ENCODE data around the gene TXN2. TPM values are rescaled to one million over a fixed set of nuclear protein-coding genes. Genes with fewer than 3 reads are reported as not detected.

TXN2 gene
- total RNA-seq, 1 donor = 10.9 TPM

- Histone ChIP-seq H3K9me3 (ENCODE audit: low read depth, low read length) (no peaks in the 10 kb centered on the region), H3K27me3 (ENCODE audit: insufficient read depth, low read length) (no peaks in the 10 kb centered on the region), H3K4me3 (ENCODE audit: low read length) (no peak overlapping the region), H3K4me1 (ENCODE audit: insufficient read depth, low read length) (peaks cover 47% of the 10 kb centered on the region)
Observed at GRCh38 chr22:36467946-36468345, 13.5 kb downstream of the TXN2 start.

- Histone ChIP-seq H3K4me1 (ENCODE audit: insufficient read depth, low read length) (peaks cover 47% of the 10 kb centered on the region), H3K4me3 (ENCODE audit: low read length) (no peak overlapping the region), H3K27me3 (ENCODE audit: insufficient read depth, low read length) (no peaks in the 10 kb centered on the region), H3K9me3 (ENCODE audit: low read depth, low read length) (no peaks in the 10 kb centered on the region)
Observed at GRCh38 chr22:36467042-36467810, 14.2 kb downstream of the TXN2 start.

- no peaks in the 10 kb centered on the region for H3K9me3 ChIP-seq (ENCODE audit: low read depth, low read length)
- H3K27me3 ChIP-seq (ENCODE audit: insufficient read depth, low read length) = no peaks in the 10 kb centered on the region
- no peak overlapping the region for H3K4me3 ChIP-seq (ENCODE audit: low read length)
- H3K4me1 ChIP-seq (ENCODE audit: insufficient read depth, low read length) = peaks cover 47% of the 10 kb centered on the region
Observed at GRCh38 chr22:36466258-36466657, 15.2 kb downstream of the TXN2 start.

- no peaks in the 10 kb centered on the region for H3K27me3 ChIP-seq (ENCODE audit: insufficient read depth, low read length)
- H3K4me1 ChIP-seq (ENCODE audit: insufficient read depth, low read length) = peaks cover 46% of the 10 kb centered on the region
- H3K4me3 ChIP-seq (ENCODE audit: low read length) = no peak overlapping the region
- H3K9me3 ChIP-seq (ENCODE audit: low read depth, low read length) = no peaks in the 10 kb centered on the region
Observed at GRCh38 chr22:36465232-36466021, 16.0 kb downstream of the TXN2 start.

- H3K27me3 ChIP-seq (ENCODE audit: insufficient read depth, low read length) = no peaks in the 10 kb centered on the region
- H3K4me3 ChIP-seq (ENCODE audit: low read length) = no peak overlapping the region
- no peaks in the 10 kb centered on the region for H3K9me3 ChIP-seq (ENCODE audit: low read depth, low read length)
- H3K4me1 ChIP-seq (ENCODE audit: insufficient read depth, low read length) = peaks cover 39% of the 10 kb centered on the region
Observed at GRCh38 chr22:36464715-36465231, 16.7 kb downstream of the TXN2 start.

GRCh38 chr22:36463783-36464184 is 17.7 kb downstream of the TXN2 start:
- Histone ChIP-seq H3K27me3 (ENCODE audit: insufficient read depth, low read length) (no peaks in the 10 kb centered on the region), H3K4me3 (ENCODE audit: low read length) (no peak overlapping the region), H3K4me1 (ENCODE audit: insufficient read depth, low read length) (peaks cover 33% of the 10 kb centered on the region), H3K9me3 (ENCODE audit: low read depth, low read length) (no peaks in the 10 kb centered on the region)

GRCh38 chr22:36461665-36462649 is 19.5 kb downstream of the TXN2 start:
- H3K4me3 ChIP-seq (ENCODE audit: low read length) = no peak overlapping the region
- peaks cover 17% of the 10 kb centered on the region for H3K4me1 ChIP-seq (ENCODE audit: insufficient read depth, low read length)
- H3K27me3 ChIP-seq (ENCODE audit: insufficient read depth, low read length) = no peaks in the 10 kb centered on the region
- no peaks in the 10 kb centered on the region for H3K9me3 ChIP-seq (ENCODE audit: low read depth, low read length)

- Histone ChIP-seq H3K4me1 (ENCODE audit: insufficient read depth, low read length) (peaks cover 18% of the 10 kb centered on the region), H3K27me3 (ENCODE audit: insufficient read depth, low read length) (no peaks in the 10 kb centered on the region), H3K4me3 (ENCODE audit: low read length) (no peak overlapping the region), H3K9me3 (ENCODE audit: low read depth, low read length) (no peaks in the 10 kb centered on the region)
Observed at GRCh38 chr22:36460202-36460601, 21.2 kb downstream of the TXN2 start.

- no peaks in the 10 kb centered on the region for H3K9me3 ChIP-seq (ENCODE audit: low read depth, low read length)
- H3K4me1 ChIP-seq (ENCODE audit: insufficient read depth, low read length) = peaks cover 42% of the 10 kb centered on the region
- no peak overlapping the region for H3K4me3 ChIP-seq (ENCODE audit: low read length)
- no peaks in the 10 kb centered on the region for H3K27me3 ChIP-seq (ENCODE audit: insufficient read depth, low read length)
Observed at GRCh38 chr22:36457688-36458450, 23.6 kb downstream of the TXN2 start.

GRCh38 chr22:36456464-36456845 is 25.0 kb downstream of the TXN2 start:
- H3K4me1 ChIP-seq (ENCODE audit: insufficient read depth, low read length) = peaks cover 55% of the 10 kb centered on the region

GRCh38 chr22:36455571-36456463 is 25.6 kb downstream of the TXN2 start:
- H3K4me3 ChIP-seq (ENCODE audit: low read length) = peak overlapping the region; percentile 13
- peaks cover 62% of the 10 kb centered on the region for H3K4me1 ChIP-seq (ENCODE audit: insufficient read depth, low read length)

More at GRCh38 chr22:36456464-36456845, 25.0 kb downstream of the TXN2 start:
- Histone ChIP-seq H3K4me3 (ENCODE audit: low read length) (no peak overlapping the region), H3K9me3 (ENCODE audit: low read depth, low read length) (no peaks in the 10 kb centered on the region), H3K27me3 (ENCODE audit: insufficient read depth, low read length) (no peaks in the 10 kb centered on the region)

GRCh38 chr22:36454916-36455570 is 26.4 kb downstream of the TXN2 start:
- H3K4me1 ChIP-seq (ENCODE audit: insufficient read depth, low read length) = peaks cover 69% of the 10 kb centered on the region
- H3K4me3 ChIP-seq (ENCODE audit: low read length) = peak overlapping the region; percentile 53
- no peaks in the 10 kb centered on the region for H3K9me3 ChIP-seq (ENCODE audit: low read depth, low read length)
- H3K27me3 ChIP-seq (ENCODE audit: insufficient read depth, low read length) = no peaks in the 10 kb centered on the region

More at GRCh38 chr22:36455571-36456463, 25.6 kb downstream of the TXN2 start:
- Histone ChIP-seq H3K9me3 (ENCODE audit: low read depth, low read length) (no peaks in the 10 kb centered on the region), H3K27me3 (ENCODE audit: insufficient read depth, low read length) (no peaks in the 10 kb centered on the region)

Data from mononuclear cell (primary cell).